Karpas-422 (cell line): Measurements from ENCODE around the gene DERA. TPM values are rescaled to one million over a fixed set of nuclear protein-coding genes. Genes with fewer than 3 reads are reported as not detected.
"Not testable (repeated sequence)": the region's sequence is repeated elsewhere in the genome, so short reads cannot be mapped to it uniquely, and the experiment has no call there.

Experiments
- DNase-seq: peaks from one replicate; pipeline ENCODE4 v3.0.0-alpha.2; 2015
- H2AFZ ChIP-seq: fragments of 200-600 bp; sonication (generic); 2 replicates; pipeline ENCODE4 v1.6.1; 2014; ENCODE audit warnings: antibody characterized with exemption, low read length, mixed read lengths
- H3K27ac ChIP-seq: fragments of 200-600 bp; sonication (generic); 2 replicates; pipeline ENCODE4 v1.5.1; 2014; ENCODE audit warnings: mild to moderate bottlenecking, low read length, moderate library complexity
- H3K27me3 ChIP-seq: fragments of 200-600 bp; sonication (generic); 2 replicates; pipeline ENCODE4 v1.6.1; 2014; ENCODE audit warnings: low read length, mixed read lengths
- H3K36me3 ChIP-seq: fragments of 200-600 bp; sonication (generic); 2 replicates; pipeline ENCODE4 v1.6.1; 2014; ENCODE audit warnings: low read length, mixed read lengths; ENCODE audit not compliant: insufficient read depth
- H3K4me1 ChIP-seq: fragments of 200-600 bp; sonication (generic); 2 replicates; pipeline ENCODE4 v1.6.1; 2014; ENCODE audit warnings: mild to moderate bottlenecking, low read length, mixed read lengths
- H3K4me2 ChIP-seq: fragments of 200-600 bp; sonication (generic); 2 replicates; pipeline ENCODE4 v1.6.1; 2014; ENCODE audit warnings: low read length, low read depth, mild to moderate bottlenecking; ENCODE audit not compliant: poor library complexity, severe bottlenecking
- H3K4me3 ChIP-seq: fragments of 200-600 bp; sonication (generic); 2 replicates; pipeline ENCODE4 v1.5.1; 2014; ENCODE audit warnings: mild to moderate bottlenecking, antibody characterized with exemption, low read length, mixed read lengths
- H3K79me2 ChIP-seq: fragments of 200-600 bp; sonication (generic); 2 replicates; pipeline ENCODE4 v1.6.1; 2014; ENCODE audit warnings: mild to moderate bottlenecking, low read length, mixed read lengths
- H3K9ac ChIP-seq: fragments of 200-600 bp; sonication (generic); 2 replicates; pipeline ENCODE4 v1.6.0; 2014; ENCODE audit warnings: low read length
- H3K9me2 ChIP-seq: fragments of 200-600 bp; sonication (generic), shearing (Covaris generic); replicated peaks from 2 replicates; pipeline ENCODE4 v1.6.0; 2014; ENCODE audit warnings: mild to moderate bottlenecking, low read length, moderate library complexity; ENCODE audit not compliant: insufficient read depth
- H3K9me3 ChIP-seq: fragments of 300-700, 200-600 bp; sonication (generic); 2 replicates; pipeline ENCODE4 v1.6.1; 2014; ENCODE audit warnings: low read length, mixed read lengths
- H4K20me1 ChIP-seq: fragments of 200-600 bp; sonication (generic); 2 replicates; pipeline ENCODE4 v1.6.1; 2014; ENCODE audit warnings: mild to moderate bottlenecking, antibody characterized with exemption, low read length, low read depth; ENCODE audit not compliant: insufficient read depth
- total RNA-seq: library from RNA; depleted of rRNA; stranded (reverse); fragments of >200 nt; shearing (Covaris generic); gene quantifications from 2 replicates; pipeline ENCODE4 v1.2.3, GENCODE V29; 2014; ENCODE audit warnings: low replicate concordance

DERA gene
- total RNA-seq, 1 experiment from 2014 or later: 11.1 TPM

DNA sequence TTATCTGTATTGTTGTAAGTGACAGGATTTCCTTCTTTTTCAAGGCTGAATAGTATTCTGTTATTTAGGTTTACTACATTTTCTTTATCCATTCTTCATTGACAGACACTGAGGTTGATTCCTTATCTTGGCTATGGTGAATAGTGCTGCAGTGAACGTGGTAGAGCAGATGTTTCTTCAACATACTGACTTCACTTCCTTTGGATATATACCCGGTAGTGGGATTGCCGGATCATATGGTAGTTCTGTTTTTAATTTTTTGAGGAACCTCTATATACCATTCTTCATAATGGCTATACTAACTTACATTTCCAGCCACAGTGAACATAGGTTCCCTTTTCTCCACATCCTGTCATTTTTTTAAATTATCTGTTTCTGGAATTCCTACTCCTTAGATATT, 21.8 kb downstream of the DERA start:
- no peak overlapping the region for H3K4me2 ChIP-seq
- 0 out of 2 replicates have a peak, but pooled peaks cover 4% of the 10 kb centered on the region for H4K20me1 ChIP-seq
- H3K4me3 ChIP-seq: no peak overlapping the region
- H3K27me3 ChIP-seq: no peaks in the 10 kb centered on the region
- no peaks in the 10 kb centered on the region for H3K79me2 ChIP-seq
- no peaks in the 10 kb centered on the region for H3K9me3 ChIP-seq
- no peak overlapping the region for H3K27ac ChIP-seq
- H3K4me1 ChIP-seq: peaks cover 11% of the 10 kb centered on the region
- H3K9me2 ChIP-seq: no peaks in the 10 kb centered on the region
- no peak for DNase-seq
- H3K9ac ChIP-seq: no peak overlapping the region
- no peak overlapping the region for H2AFZ ChIP-seq
- no peaks in the 10 kb centered on the region for H3K36me3 ChIP-seq

DNA sequence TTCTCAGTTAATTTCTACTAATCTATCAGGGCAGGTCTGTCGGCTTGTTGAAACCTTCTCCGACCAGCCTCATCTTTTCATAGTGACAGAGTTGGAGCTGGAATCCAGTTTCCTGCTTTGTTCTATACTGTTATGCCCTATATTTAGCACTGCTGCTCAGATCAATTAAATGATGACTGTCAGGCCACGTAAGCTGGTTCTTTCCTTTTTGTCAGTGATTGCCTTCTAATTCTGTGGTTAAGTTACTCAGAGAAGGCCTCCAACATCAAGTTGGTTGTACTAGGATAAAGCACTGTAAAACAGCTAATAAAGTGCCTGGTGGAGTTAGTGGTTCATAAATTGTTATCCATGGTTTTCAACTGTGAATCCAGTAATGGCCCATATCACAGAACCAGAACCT, 22.6 kb downstream of the DERA start:
- no peaks in the 10 kb centered on the region for H3K36me3 ChIP-seq
- 0 out of 2 replicates have a peak, but pooled peaks cover 4% of the 10 kb centered on the region for H4K20me1 ChIP-seq
- DNase-seq: no peak
- H3K9me2 ChIP-seq: no peaks in the 10 kb centered on the region
- H3K9me3 ChIP-seq: no peaks in the 10 kb centered on the region
- no peak overlapping the region for H3K9ac ChIP-seq
- no peaks in the 10 kb centered on the region for H3K79me2 ChIP-seq
- H3K4me1 ChIP-seq: peaks cover 11% of the 10 kb centered on the region
- no peak overlapping the region for H3K4me2 ChIP-seq
- H3K27me3 ChIP-seq: no peaks in the 10 kb centered on the region
- H2AFZ ChIP-seq: no peak overlapping the region
- H3K27ac ChIP-seq: no peak overlapping the region
- no peak overlapping the region for H3K4me3 ChIP-seq

DNA sequence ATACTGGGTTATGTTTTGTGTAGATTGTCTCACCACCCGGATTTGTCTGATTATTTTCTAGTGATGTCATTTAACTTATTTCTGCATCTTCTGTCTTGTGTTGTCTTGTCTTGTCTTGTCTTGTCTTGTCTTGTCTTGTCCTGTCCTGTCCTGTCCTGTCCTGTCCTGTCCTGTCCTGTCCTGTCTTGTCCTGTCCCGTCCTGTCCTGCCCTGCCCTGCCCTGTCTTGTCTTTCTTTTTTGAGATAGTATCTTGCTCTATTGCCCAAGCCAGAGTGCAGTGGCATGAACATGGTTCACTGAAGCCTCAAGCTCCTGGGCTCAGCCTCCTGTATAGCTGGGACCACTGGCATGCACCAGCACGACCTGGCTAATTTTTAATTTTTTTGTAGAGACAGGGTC, 25.6 kb downstream of the DERA start:
- no peak for DNase-seq
- Histone ChIP-seq H3K27ac (no peak overlapping the region), H3K9ac (no peak overlapping the region), H3K27me3 (no peaks in the 10 kb centered on the region), H4K20me1 (0 out of 2 replicates have a peak, but pooled peaks cover 4% of the 10 kb centered on the region), H3K79me2 (no peaks in the 10 kb centered on the region), H3K4me1 (peaks cover 2% of the 10 kb centered on the region), H3K4me2 (no peak overlapping the region), H2AFZ (no peak overlapping the region), H3K4me3 (no peak overlapping the region), H3K9me2 (no peaks in the 10 kb centered on the region), H3K36me3 (no peaks in the 10 kb centered on the region), H3K9me3 (no peaks in the 10 kb centered on the region)

DNA sequence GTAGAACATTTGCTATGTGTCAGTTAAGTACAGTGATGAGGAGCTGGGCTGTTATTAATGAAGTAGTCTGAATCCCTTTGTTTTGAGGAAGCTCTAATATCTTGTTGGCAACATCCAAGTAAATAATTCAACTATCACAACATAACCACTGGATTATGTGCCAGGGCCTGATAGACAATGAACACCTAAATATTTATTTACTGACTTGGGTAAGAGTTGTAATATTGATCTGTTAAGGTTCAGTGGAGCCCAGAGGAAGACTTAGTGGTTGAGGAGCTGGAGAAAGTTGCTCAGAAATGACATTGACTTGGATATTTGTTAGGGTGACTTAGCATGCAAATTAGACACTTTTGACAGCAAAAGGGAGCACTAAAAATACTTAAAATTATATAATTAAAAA, 26.8 kb downstream of the DERA start:
- no peak for DNase-seq
- Histone ChIP-seq H3K27me3 (no peaks in the 10 kb centered on the region), H3K4me2 (no peak overlapping the region), H2AFZ (no peak overlapping the region), H4K20me1 (0 out of 2 replicates have a peak, but pooled peaks cover 2% of the 10 kb centered on the region), H3K4me3 (no peak overlapping the region), H3K9me3 (no peaks in the 10 kb centered on the region), H3K9ac (no peak overlapping the region), H3K9me2 (no peaks in the 10 kb centered on the region), H3K36me3 (no peaks in the 10 kb centered on the region), H3K4me1 (no peaks in the 10 kb centered on the region), H3K79me2 (no peaks in the 10 kb centered on the region), H3K27ac (no peak overlapping the region)

DNA sequence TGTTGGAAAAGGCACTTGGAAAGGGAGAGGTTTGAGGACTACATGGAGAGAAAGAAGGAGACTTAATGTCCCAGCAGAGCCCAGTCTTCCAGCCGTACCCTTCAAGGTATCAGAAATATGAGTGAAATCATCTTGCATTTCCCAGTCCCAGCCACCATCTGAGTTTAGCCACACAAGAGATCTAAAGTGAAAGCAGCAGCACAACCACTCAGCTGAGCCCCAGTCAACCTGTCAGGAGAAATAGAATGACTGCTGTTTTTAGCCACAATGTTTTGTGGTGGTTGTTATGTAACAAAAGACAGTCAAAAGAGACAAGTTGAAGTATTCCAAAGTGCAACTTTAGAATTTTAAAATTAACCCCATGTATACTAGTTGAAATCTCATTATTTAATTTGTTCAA, 28.0 kb downstream of the DERA start:
- no peaks in the 10 kb centered on the region for H4K20me1 ChIP-seq
- no peak overlapping the region for H3K4me2 ChIP-seq
- no peak overlapping the region for H2AFZ ChIP-seq
- no peak overlapping the region for H3K9ac ChIP-seq
- no peaks in the 10 kb centered on the region for H3K79me2 ChIP-seq
- no peaks in the 10 kb centered on the region for H3K36me3 ChIP-seq
- no peaks in the 10 kb centered on the region for H3K9me3 ChIP-seq
- H3K27me3 ChIP-seq: no peaks in the 10 kb centered on the region
- H3K9me2 ChIP-seq: no peaks in the 10 kb centered on the region
- no peak overlapping the region for H3K4me3 ChIP-seq
- H3K4me1 ChIP-seq: no peaks in the 10 kb centered on the region
- no peak for DNase-seq
- no peak overlapping the region for H3K27ac ChIP-seq

DNA sequence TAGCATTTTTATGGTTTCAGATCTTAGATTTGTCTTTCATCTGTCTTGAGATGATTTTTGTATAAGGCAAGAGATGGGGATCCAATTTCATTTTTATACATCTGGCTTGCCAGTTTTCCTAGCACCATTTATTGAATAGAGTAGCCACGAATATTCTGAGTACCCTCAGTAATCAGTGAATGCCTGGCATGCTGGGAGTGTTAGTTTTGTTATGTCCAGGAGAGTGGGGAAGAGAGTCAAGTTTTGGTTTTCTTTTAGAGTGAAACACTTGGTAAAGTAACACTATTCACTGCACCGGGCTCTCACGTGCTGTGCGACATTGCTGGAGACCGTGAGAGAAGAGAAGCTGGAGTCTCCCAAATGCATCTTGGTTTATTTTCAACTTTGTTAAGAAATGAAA, 31.3 kb downstream of the DERA start:
- DNase-seq: no peak
- H3K9me2 ChIP-seq: no peaks in the 10 kb centered on the region
- no peak overlapping the region for H3K4me3 ChIP-seq
- no peaks in the 10 kb centered on the region for H3K4me1 ChIP-seq
- H3K4me2 ChIP-seq: no peak overlapping the region
- H3K36me3 ChIP-seq: no peaks in the 10 kb centered on the region
- H3K79me2 ChIP-seq: no peaks in the 10 kb centered on the region
- H3K27me3 ChIP-seq: no peaks in the 10 kb centered on the region
- H4K20me1 ChIP-seq: no peaks in the 10 kb centered on the region
- no peaks in the 10 kb centered on the region for H3K9me3 ChIP-seq
- no peak overlapping the region for H2AFZ ChIP-seq
- H3K9ac ChIP-seq: no peak overlapping the region
- H3K27ac ChIP-seq: no peak overlapping the region

DNA sequence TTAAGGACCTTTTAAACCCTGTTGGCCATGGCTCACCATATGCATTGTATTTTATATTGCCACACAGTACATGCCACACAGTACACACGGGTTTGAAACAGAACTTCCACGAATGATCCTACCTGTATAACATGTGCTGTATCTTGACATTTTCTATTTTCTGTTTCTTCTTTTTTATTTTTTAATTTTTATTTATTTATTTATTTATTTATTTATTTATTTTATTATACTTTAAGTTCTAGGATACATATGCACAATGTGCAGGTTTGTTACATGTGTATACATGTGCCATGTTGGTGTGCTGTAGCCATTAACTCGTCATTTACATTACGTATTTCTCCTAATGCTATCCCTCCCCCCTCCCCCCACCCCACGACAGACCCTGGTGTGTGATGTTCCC, 32.4 kb downstream of the DERA start:
- not testable (repeated sequence) for H3K4me3 ChIP-seq, H3K27me3 ChIP-seq, H3K79me2 ChIP-seq, H3K4me2 ChIP-seq, H4K20me1 ChIP-seq, H2AFZ ChIP-seq, H3K27ac ChIP-seq, H3K9ac ChIP-seq, DNase-seq, H3K9me3 ChIP-seq, H3K9me2 ChIP-seq, H3K4me1 ChIP-seq, H3K36me3 ChIP-seq

DNA sequence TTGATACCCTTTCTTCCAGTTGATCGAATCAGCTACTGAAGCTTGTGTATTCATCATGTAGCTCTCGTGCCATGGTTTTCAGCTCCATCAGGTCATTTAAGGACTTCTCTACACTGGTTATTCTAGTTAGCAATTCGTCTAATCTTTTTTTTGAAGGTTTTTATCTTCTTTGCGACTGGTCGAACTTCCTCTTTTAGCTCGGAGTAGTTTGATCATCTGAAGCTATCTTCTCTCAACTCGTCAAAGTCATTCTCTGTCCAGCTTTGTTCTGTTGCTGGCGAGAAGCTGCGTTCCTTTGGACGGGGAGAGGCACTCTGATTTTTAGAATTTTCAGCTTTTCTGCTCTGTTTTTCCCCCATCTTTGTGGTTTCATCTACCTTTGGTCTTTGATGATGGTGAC, 37.3 kb downstream of the DERA start:
- not testable (repeated sequence) for H3K27me3 ChIP-seq, DNase-seq, H4K20me1 ChIP-seq, H3K9ac ChIP-seq, H3K9me3 ChIP-seq, H3K4me1 ChIP-seq, H3K36me3 ChIP-seq, H3K4me3 ChIP-seq, H3K4me2 ChIP-seq, H2AFZ ChIP-seq, H3K79me2 ChIP-seq, H3K27ac ChIP-seq, H3K9me2 ChIP-seq

DNA sequence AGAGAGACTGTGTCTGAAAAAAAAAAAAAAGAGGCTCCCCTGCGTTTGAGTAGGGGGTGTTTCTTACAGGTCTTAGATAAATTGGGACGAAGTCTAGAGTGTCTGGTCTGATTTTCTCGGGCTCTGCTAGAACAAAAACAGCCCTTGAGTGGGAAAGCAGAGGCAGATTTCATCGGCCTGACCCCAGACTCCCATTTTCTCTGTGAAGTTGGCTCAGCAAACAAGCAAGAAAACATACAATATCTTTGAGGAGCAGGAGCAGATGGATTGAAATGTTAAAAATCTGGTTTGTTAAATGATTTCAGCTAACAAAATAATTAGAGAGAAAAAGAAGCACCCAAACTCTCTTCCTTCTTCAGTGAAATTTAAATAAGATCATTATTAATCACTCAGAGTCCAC, 44.1 kb downstream of the DERA start:
- Histone ChIP-seq H3K4me1 (peaks cover 8% of the 10 kb centered on the region), H3K4me3 (no peak overlapping the region), H3K36me3 (no peaks in the 10 kb centered on the region), H3K4me2 (no peak overlapping the region), H2AFZ (no peak overlapping the region), H3K27ac (no peak overlapping the region), H3K9me2 (no peaks in the 10 kb centered on the region), H3K9me3 (no peaks in the 10 kb centered on the region), H3K9ac (no peak overlapping the region), H3K27me3 (no peaks in the 10 kb centered on the region), H4K20me1 (no peaks in the 10 kb centered on the region), H3K79me2 (no peaks in the 10 kb centered on the region)
- no peak for DNase-seq
